Measurements from ENCODE around the gene BOD1. TPM values are rescaled to one million over a fixed set of nuclear protein-coding genes. Genes with fewer than 3 reads are reported as not detected.

Gene BOD1
- total RNA-seq, 1 donor from 2014 or later: 106 TPM

DNA sequence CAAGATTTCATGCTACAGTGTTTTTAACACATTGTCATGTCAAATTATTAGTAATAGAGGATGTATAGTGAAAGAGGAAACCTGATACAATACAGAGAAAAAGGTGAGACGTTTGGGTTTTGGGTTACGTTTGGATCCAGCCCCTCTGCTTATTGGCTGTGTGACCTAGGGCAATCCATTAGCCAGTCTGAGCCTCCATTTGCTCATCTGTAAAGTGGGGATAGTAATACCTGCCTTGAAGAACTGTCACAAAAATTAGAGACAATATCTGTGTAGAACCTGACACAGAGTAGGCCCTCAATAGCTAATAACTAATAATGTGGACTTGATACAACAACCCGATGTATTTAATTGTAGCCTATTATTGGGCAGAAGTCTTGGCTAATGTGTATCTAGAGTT is 4.3 kb upstream of the BOD1 start:
- no peaks in the 10 kb centered on the region for H3K36me3 ChIP-seq (ENCODE audit: control insufficient read depth, insufficient read depth, low read length)
- DNase-seq (ENCODE audit: low read depth): no peak
- TF ChIP-seq, protein P1, sequence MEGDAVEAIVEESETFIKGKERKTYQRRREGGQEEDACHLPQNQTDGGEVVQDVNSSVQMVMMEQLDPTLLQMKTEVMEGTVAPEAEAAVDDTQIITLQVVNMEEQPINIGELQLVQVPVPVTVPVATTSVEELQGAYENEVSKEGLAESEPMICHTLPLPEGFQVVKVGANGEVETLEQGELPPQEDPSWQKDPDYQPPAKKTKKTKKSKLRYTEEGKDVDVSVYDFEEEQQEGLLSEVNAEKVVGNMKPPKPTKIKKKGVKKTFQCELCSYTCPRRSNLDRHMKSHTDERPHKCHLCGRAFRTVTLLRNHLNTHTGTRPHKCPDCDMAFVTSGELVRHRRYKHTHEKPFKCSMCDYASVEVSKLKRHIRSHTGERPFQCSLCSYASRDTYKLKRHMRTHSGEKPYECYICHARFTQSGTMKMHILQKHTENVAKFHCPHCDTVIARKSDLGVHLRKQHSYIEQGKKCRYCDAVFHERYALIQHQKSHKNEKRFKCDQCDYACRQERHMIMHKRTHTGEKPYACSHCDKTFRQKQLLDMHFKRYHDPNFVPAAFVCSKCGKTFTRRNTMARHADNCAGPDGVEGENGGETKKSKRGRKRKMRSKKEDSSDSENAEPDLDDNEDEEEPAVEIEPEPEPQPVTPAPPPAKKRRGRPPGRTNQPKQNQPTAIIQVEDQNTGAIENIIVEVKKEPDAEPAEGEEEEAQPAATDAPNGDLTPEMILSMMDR (IDR thresholded peaks at IDR 0.05; ENCODE audit: insufficient read depth, low read length, severe bottlenecking): no peak
- no peak overlapping the region for H3K4me3 ChIP-seq (ENCODE audit: low read depth, low read length)
- H3K27me3 ChIP-seq (ENCODE audit: control insufficient read depth, insufficient read depth, low read length): no peaks in the 10 kb centered on the region
- FAIRE-seq: no peak

DNA sequence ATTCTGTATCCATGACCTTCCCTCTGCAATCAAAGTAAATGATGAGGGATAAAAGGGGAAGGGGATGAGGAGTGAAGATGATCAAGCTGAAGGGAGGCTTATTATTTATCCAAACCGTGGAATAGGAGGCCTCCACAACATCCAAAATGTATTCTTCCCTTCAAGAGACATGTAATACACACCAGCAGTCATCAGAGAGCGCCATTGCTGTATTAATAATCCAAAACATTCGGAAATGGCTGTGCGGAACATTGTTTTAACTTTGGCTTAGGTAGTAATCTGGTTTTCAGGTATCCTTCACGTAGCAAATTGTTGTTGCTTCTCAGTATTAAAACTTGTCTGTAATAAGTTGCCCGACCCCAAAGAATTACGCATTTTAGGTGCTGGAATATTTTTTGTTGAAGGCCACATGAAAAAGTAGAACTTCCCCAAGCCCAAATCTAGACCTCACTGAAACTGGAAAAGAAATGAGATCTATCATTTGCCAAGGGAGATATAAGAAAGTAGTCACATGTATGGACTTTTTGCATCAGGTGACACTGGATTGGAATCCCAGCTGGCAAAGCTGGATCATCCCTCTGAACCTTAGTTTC is 2.6 kb upstream of the BOD1 start:
- Histone ChIP-seq H3K36me3 (ENCODE audit: control insufficient read depth, insufficient read depth, low read length) (no peaks in the 10 kb centered on the region), H3K27me3 (ENCODE audit: control insufficient read depth, insufficient read depth, low read length) (no peaks in the 10 kb centered on the region), H3K4me3 (ENCODE audit: low read depth, low read length) (no peak overlapping the region)
- TF ChIP-seq, protein P1 (IDR thresholded peaks at IDR 0.05; ENCODE audit: insufficient read depth, low read length, severe bottlenecking): peak; percentile 64
- DNase-seq (ENCODE audit: low read depth): peak; percentile 49
- no peak for FAIRE-seq

DNA sequence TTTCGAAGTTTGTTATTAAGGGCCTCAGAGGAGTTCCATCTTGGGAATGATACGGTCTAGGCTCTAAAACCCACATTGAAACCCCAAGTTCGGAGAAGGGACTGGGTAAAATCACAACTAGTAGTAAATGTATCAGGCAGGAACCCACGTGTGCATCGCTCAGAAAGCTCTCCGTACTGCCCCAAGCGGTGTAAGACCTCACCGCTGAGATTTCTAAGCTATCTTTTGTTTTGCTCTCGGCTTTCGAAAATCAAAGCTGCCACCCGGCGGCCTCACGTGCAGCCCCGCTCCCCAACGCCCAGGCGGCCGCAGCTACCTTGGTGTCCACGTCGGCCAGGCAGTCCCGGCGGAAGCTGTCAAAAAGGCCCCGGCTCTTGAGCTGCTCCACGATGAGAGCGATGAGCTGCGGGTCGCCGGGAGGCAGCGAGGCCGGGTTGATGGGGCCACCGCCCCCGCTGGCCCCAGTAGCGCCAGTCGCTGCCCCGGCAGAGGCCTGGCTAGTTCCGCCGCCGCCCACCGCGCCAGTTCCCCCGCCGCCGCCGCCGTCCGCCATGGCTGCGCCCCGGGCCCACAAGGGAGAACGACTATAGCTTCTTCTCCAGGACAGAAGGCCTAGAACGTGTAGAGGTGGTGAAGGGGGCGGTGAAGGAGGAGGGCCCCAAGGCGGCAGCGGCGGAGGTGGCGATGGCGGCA is 420 bp downstream of the BOD1 start:
- TF ChIP-seq, protein P1 (IDR thresholded peaks at IDR 0.05; ENCODE audit: insufficient read depth, low read length, severe bottlenecking): peak; percentile 79
- H3K36me3 ChIP-seq (ENCODE audit: control insufficient read depth, insufficient read depth, low read length): peaks cover 2% of the 10 kb centered on the region
- no peak for FAIRE-seq
- no peaks in the 10 kb centered on the region for H3K27me3 ChIP-seq (ENCODE audit: control insufficient read depth, insufficient read depth, low read length)
- peak overlapping the region; percentile 77 for H3K4me3 ChIP-seq (ENCODE audit: low read depth, low read length)
- DNase-seq (ENCODE audit: low read depth): peak; percentile 69

DNA sequence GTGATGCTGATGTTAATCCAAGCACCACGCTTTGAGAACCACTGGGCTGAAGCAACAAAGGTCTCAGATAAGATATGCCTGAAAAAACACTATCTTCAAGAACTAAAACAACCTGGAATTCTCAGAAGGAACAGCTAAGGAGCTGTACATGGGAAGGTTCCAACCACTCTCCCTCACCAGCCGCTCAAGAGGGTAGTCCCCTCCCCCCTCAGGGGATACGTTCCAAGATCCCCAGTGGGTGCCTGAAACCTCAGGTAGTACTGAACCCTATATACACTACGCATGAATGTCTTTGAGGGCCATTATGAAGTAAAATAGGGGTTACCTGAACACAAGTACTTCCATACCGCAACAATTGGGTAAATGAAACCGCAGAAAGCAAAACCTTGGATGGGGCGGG is 1.9 kb downstream of the BOD1 start:
- DNase-seq (ENCODE audit: low read depth) (no peak), FAIRE-seq (no peak)
- TF ChIP-seq, protein P1 (IDR thresholded peaks at IDR 0.05; ENCODE audit: insufficient read depth, low read length, severe bottlenecking): no peak

DNA sequence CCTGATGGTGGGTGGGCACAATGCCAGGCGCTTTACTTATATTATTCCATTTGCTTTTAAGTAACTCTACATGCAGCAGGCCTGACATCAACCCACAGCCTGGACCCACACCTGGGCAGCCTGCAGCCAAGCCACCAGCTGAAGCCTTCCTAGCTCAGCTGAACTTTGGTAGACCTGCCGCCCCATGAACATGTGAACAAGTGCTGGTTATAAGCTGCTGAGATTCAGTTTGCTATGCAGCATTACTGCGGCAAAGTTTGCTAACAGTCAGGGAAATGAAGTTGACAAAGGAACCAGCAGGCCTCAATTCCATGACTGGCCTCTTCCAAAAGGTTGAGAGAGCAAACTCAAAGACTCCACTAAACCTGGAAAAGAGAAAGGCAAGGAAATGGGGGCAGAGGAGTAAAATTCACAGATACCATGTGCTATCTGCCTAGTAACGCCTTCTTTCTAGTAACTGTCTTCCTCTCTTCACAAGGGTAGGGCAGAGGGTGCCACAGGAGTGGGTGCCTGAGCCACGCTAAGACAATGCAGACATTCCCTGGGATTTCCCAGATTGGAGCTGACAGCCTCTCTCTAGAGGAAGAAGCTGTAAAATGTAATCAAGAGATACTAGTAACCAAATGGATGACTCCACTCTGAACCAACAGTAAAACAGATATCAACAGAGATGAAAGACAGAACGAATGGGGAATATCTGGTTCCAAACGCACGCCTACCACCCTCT is 2.9 kb downstream of the BOD1 start:
- no peaks in the 10 kb centered on the region for H3K27me3 ChIP-seq (ENCODE audit: control insufficient read depth, insufficient read depth, low read length)
- H3K4me3 ChIP-seq (ENCODE audit: low read depth, low read length): no peak overlapping the region
- FAIRE-seq (no peak), DNase-seq (ENCODE audit: low read depth) (no peak)
- TF ChIP-seq, protein P1 (IDR thresholded peaks at IDR 0.05; ENCODE audit: insufficient read depth, low read length, severe bottlenecking): no peak
- peaks cover 5% of the 10 kb centered on the region for H3K36me3 ChIP-seq (ENCODE audit: control insufficient read depth, insufficient read depth, low read length)

More for the DNA sequence above, 1.9 kb downstream of the BOD1 start:
- Histone ChIP-seq H3K4me3 (ENCODE audit: low read depth, low read length) (no peak overlapping the region), H3K36me3 (ENCODE audit: control insufficient read depth, insufficient read depth, low read length) (peaks cover 5% of the 10 kb centered on the region), H3K27me3 (ENCODE audit: control insufficient read depth, insufficient read depth, low read length) (no peaks in the 10 kb centered on the region)

Data from bronchial epithelial cell (primary cell).